ENCODE measurements around the gene EXOC2.

Gene EXOC2

GRCh38 chr6:513961-514360 is 179.0 kb downstream of the EXOC2 start:
- DNase-seq: no peak

- DNase-seq: no peak
These were observed 179.9 kb downstream of the EXOC2 start for GRCh38 chr6:513058-513457.

GRCh38 chr6:511488-512137 is 181.3 kb downstream of the EXOC2 start:
- DNase-seq: peak; percentile 32

GRCh38 chr6:509676-510075 is 183.3 kb downstream of the EXOC2 start:
- peak; percentile 65 for DNase-seq

GRCh38 chr6:508614-509013 is 184.3 kb downstream of the EXOC2 start:
- DNase-seq: no peak

- no peak for DNase-seq
These were observed 184.9 kb downstream of the EXOC2 start for GRCh38 chr6:508006-508405.

GRCh38 chr6:506920-507622 is 185.9 kb downstream of the EXOC2 start:
- no peak for DNase-seq

GRCh38 chr6:506508-506907 is 186.4 kb downstream of the EXOC2 start:
- peak; percentile 65 for DNase-seq

GRCh38 chr6:505374-505773 is 187.6 kb downstream of the EXOC2 start:
- DNase-seq: no peak

GRCh38 chr6:504446-504980 is 188.4 kb downstream of the EXOC2 start:
- DNase-seq: no peak

- DNase-seq: no peak
These were observed 189.2 kb downstream of the EXOC2 start for GRCh38 chr6:503610-504362.

GRCh38 chr6:502761-503160 is 190.2 kb downstream of the EXOC2 start:
- DNase-seq: peak; percentile 29

- DNase-seq: peak; percentile 81
These were observed 190.9 kb downstream of the EXOC2 start for GRCh38 chr6:501891-502601.

- DNase-seq: peak; percentile 77
These were observed 193.3 kb downstream of the EXOC2 start for GRCh38 chr6:499617-500016.

GRCh38 chr6:498795-499231 is 194.1 kb downstream of the EXOC2 start:
- DNase-seq: peak; percentile 81

GRCh38 chr6:497258-497657 is 195.7 kb downstream of the EXOC2 start:
- no peak for DNase-seq

- no peak for DNase-seq
These were observed 196.3 kb downstream of the EXOC2 start for GRCh38 chr6:496649-497048.

- no peak for DNase-seq
These were observed 198.5 kb downstream of the EXOC2 start for GRCh38 chr6:494394-494793.

GRCh38 chr6:493840-494239 is 199.1 kb downstream of the EXOC2 start:
- no peak for DNase-seq

GRCh38 chr6:492816-493414 is 200.0 kb downstream of the EXOC2 start:
- DNase-seq: no peak

- DNase-seq: no peak
These were observed 200.8 kb downstream of the EXOC2 start for GRCh38 chr6:492178-492577.

- peak; percentile 78 for DNase-seq
These were observed 201.7 kb downstream of the EXOC2 start for GRCh38 chr6:491233-491632.

Data from activated CD4-positive, alpha-beta T cell treated with anti-CD3 and anti-CD28 coated beads, Interleukin-2, Interleukin-6, amounts not matched to agents 100 ng/mL and 50 ng/mL, durations not matched to agents 16 hours and 8 hours (primary cell).